Smooth muscle cell (in vitro differentiated cells): ENCODE data around the gene LAGE3. TPM values are rescaled to one million over a fixed set of nuclear protein-coding genes. Genes with fewer than 3 reads are reported as not detected.

Experiments used
- DNase-seq: peaks from one replicate; lab custom pipeline; 2025; ENCODE audit not compliant: unreplicated experiment; lab: John Stamatoyannopoulos, UW
- H2AFZ ChIP-seq: fragments of 200-600 bp; sonication (generic); 2 replicates; pipeline ENCODE4 v1.6.0; 2016; ENCODE audit warnings: antibody characterized with exemption, low read depth, mild to moderate bottlenecking
- H3F3A ChIP-seq: fragments of 200-600 bp; sonication (generic); 2 replicates; pipeline ENCODE4 v1.6.0; 2017; ENCODE audit warnings: antibody characterized with exemption, low read depth
- H3K27ac ChIP-seq: fragments of 200-600 bp; sonication (generic); 2 replicates; pipeline ENCODE4 v1.5.1; 2016; ENCODE audit warnings: low read depth, mild to moderate bottlenecking
- H3K27me3 ChIP-seq: fragments of 200-600 bp; sonication (generic); 2 replicates; pipeline ENCODE4 v1.6.1; 2016; ENCODE audit warnings: low read depth, mild to moderate bottlenecking
- H3K36me3 ChIP-seq: fragments of 200-600 bp; sonication (generic); 2 replicates; pipeline ENCODE4 v1.5.1; 2016; ENCODE audit warnings: low read depth
- H3K4me1 ChIP-seq: fragments of 200-600 bp; sonication (generic); 2 replicates; pipeline ENCODE4 v1.5.1; 2016; ENCODE audit warnings: low read depth
- H3K4me2 ChIP-seq: fragments of 200-600 bp; sonication (generic); 2 replicates; pipeline ENCODE4 v1.6.0; 2016; ENCODE audit warnings: mild to moderate bottlenecking
- H3K4me3 ChIP-seq: fragments of 200-600 bp; sonication (generic); 2 replicates; pipeline ENCODE4 v1.5.1; 2016; ENCODE audit warnings: mild to moderate bottlenecking
- H3K79me2 ChIP-seq: fragments of 200-600 bp; sonication (generic); 2 replicates; pipeline ENCODE4 v1.6.0; 2016; ENCODE audit warnings: low read depth, mild to moderate bottlenecking
- H3K9ac ChIP-seq: fragments of 200-600 bp; sonication (generic); 2 replicates; pipeline ENCODE4 v1.6.0; 2016; ENCODE audit warnings: low read depth
- H3K9me3 ChIP-seq: fragments of 200-600 bp; sonication (generic); replicated peaks from 2 replicates; pipeline ENCODE4 v1.5.1; 2016; ENCODE audit warnings: low read depth
- H4K20me1 ChIP-seq: fragments of 200-600 bp; sonication (generic); 2 replicates; pipeline ENCODE4 v1.6.0; 2016; ENCODE audit warnings: low read depth
- CTCF ChIP-seq: fragments of 200-600 bp; sonication (generic); IDR thresholded peaks from 2 replicates; pipeline ENCODE4 v1.5.1; 2017; ENCODE audit warnings: borderline replicate concordance, mild to moderate bottlenecking, antibody characterized with exemption; ENCODE audit not compliant: insufficient read depth, poor library complexity, severe bottlenecking
- WGBS: methylation state at CpG from one replicate; pipeline ENCODE4 v1.1.7; 2016; ENCODE audit warnings: low lambda C conversion rate; 5-methylcytosine and 5-hydroxymethylcytosine counted together
- polyA plus RNA-seq: library from polyadenylated mRNA; unstranded; fragments of >200 nt; fragmentation: Nextera tagmentation; extraction: Ambion mirVana; gene quantifications from 2 replicates; pipeline ENCODE4 v1.2.1, GENCODE V29; 2016
- total RNA-seq: library from RNA; depleted of rRNA; stranded (reverse); fragments of >200 nt; gene quantifications from 2 replicates; pipeline ENCODE4 v1.2.3, GENCODE V29; 2014

Gene LAGE3
- total and polyA plus RNA-seq, 2 experiments from 2014 or later = 39.7 to 52.7 TPM

GRCh38 chrX:154472685-154473632, 6.1 kb downstream of the LAGE3 start:
- no peaks in the 10 kb centered on the region for H3F3A ChIP-seq
- no peak overlapping the region for H3K4me3 ChIP-seq
- no peaks in the 10 kb centered on the region for H3K4me1 ChIP-seq
- H4K20me1 ChIP-seq = peaks cover 17% of the 10 kb centered on the region
- 87% methylated on average over 26 of the region's 28 CpGs for whole genome bisulfite sequencing
- no peaks in the 10 kb centered on the region for H3K79me2 ChIP-seq
- no peaks in the 10 kb centered on the region for H3K27me3 ChIP-seq
- no peak for DNase-seq
- no peak for TF ChIP-seq CTCF
- H2AFZ ChIP-seq = no peak overlapping the region
- no peak overlapping the region for H3K4me2 ChIP-seq
- H3K9ac ChIP-seq = no peak overlapping the region
- no peaks in the 10 kb centered on the region for H3K9me3 ChIP-seq
- no peaks in the 10 kb centered on the region for H3K36me3 ChIP-seq
- no peak overlapping the region for H3K27ac ChIP-seq

- H3K27ac ChIP-seq = no peak overlapping the region
- peaks cover 17% of the 10 kb centered on the region for H4K20me1 ChIP-seq
- no peaks in the 10 kb centered on the region for H3K4me1 ChIP-seq
- H3K4me2 ChIP-seq = no peak overlapping the region
- H2AFZ ChIP-seq = no peak overlapping the region
- H3K9ac ChIP-seq = no peak overlapping the region
- no peaks in the 10 kb centered on the region for H3K9me3 ChIP-seq
- DNase-seq = no peak
- no peak overlapping the region for H3K4me3 ChIP-seq
- no peak for TF ChIP-seq CTCF
- no peaks in the 10 kb centered on the region for H3K79me2 ChIP-seq
- no peaks in the 10 kb centered on the region for H3F3A ChIP-seq
- no peaks in the 10 kb centered on the region for H3K36me3 ChIP-seq
- no peaks in the 10 kb centered on the region for H3K27me3 ChIP-seq
- WGBS = 88% methylated on average over 20 of the region's 23 CpGs
These were observed 7.0 kb downstream of the LAGE3 start for GRCh38 chrX:154471839-154472684.

- H3K9me3 ChIP-seq = no peaks in the 10 kb centered on the region
- TF ChIP-seq CTCF = no peak
- H3K9ac ChIP-seq = no peak overlapping the region
- no peaks in the 10 kb centered on the region for H3K27me3 ChIP-seq
- H3K36me3 ChIP-seq = no peaks in the 10 kb centered on the region
- no peak overlapping the region for H3K27ac ChIP-seq
- H3K4me3 ChIP-seq = no peak overlapping the region
- 93% methylated on average over 20 of the region's 23 CpGs for WGBS
- H3K4me2 ChIP-seq = no peak overlapping the region
- no peaks in the 10 kb centered on the region for H3K79me2 ChIP-seq
- H4K20me1 ChIP-seq = peaks cover 20% of the 10 kb centered on the region
- no peak for DNase-seq
- no peak overlapping the region for H2AFZ ChIP-seq
- H3K4me1 ChIP-seq = no peaks in the 10 kb centered on the region
- H3F3A ChIP-seq = no peaks in the 10 kb centered on the region
These were observed 8.0 kb downstream of the LAGE3 start for GRCh38 chrX:154470914-154471568.
